GM13977 (cell line): ENCODE results near the gene TUBGCP4.

Experiments
- DNase-seq: peaks from one replicate; pipeline ENCODE4 v3.0.0; 2012; ENCODE audit warnings: low spot score
- CTCF ChIP-seq: IDR thresholded peaks from 2 replicates; pipeline ENCODE4 v1.5.1; 2012; ENCODE audit warnings: mild to moderate bottlenecking, control low read depth; ENCODE audit not compliant: insufficient read depth; ENCODE audit errors: extremely low read depth, missing control alignments
- in situ Hi-C: fragments of 300-500 bp; cut with MboI; formaldehyde crosslinking; loops from one replicate; pipeline ENCODE4 v1.12.0; 2022; ENCODE audit warnings: low sequenced_read_pairs, low pct_unique_long_range_greater_than_20kb, mixed read lengths, inconsistent platforms; ENCODE audit not compliant: unreplicated experiment

Gene TUBGCP4

GRCh38 chr15:43412096-43412495 lies 41.2 kb downstream of the TUBGCP4 start:
- in situ Hi-C loops = no loop called here
- no peak for TF ChIP-seq CTCF
- no peak for DNase-seq

GRCh38 chr15:43414196-43414595 lies 43.3 kb downstream of the TUBGCP4 start:
- in situ Hi-C loops = no loop called here

GRCh38 chr15:43420435-43420834 lies 49.5 kb downstream of the TUBGCP4 start:
- in situ Hi-C loops = no loop called here

More at GRCh38 chr15:43414196-43414595, 43.3 kb downstream of the TUBGCP4 start:
- TF ChIP-seq CTCF = no peak
- no peak for DNase-seq

GRCh38 chr15:43420876-43421275 lies 50.0 kb downstream of the TUBGCP4 start:
- in situ Hi-C loops = no loop called here
- no peak for TF ChIP-seq CTCF
- DNase-seq = no peak

More at GRCh38 chr15:43420435-43420834, 49.5 kb downstream of the TUBGCP4 start:
- DNase-seq = no peak
- no peak for TF ChIP-seq CTCF

- in situ Hi-C loops = no loop called here
- TF ChIP-seq CTCF = no peak
- DNase-seq = no peak
These were observed 52.9 kb downstream of the TUBGCP4 start for GRCh38 chr15:43423793-43424192.

GRCh38 chr15:43429687-43430086 lies 58.8 kb downstream of the TUBGCP4 start:
- no peak for TF ChIP-seq CTCF
- in situ Hi-C loops = no loop called here
- no peak for DNase-seq

- DNase-seq = no peak
- in situ Hi-C loops = no loop called here
- no peak for TF ChIP-seq CTCF
These were observed 62.3 kb downstream of the TUBGCP4 start for GRCh38 chr15:43433165-43433564.
